HUES48 (cell line): ENCODE measurements around the gene SLC9A1.

Experiments
- H3K27ac ChIP-seq: one replicate; pipeline ENCODE4 v1.7.0; 2013; ENCODE audit warnings: low read depth, low read length, inconsistent platforms
- H3K27me3 ChIP-seq: 2 replicates; pipeline ENCODE4 v1.6.1; 2013; ENCODE audit warnings: mild to moderate bottlenecking, low read length; ENCODE audit not compliant: control insufficient read depth, insufficient read depth
- H3K36me3 ChIP-seq: 2 replicates; pipeline ENCODE4 v1.6.1; 2013; ENCODE audit warnings: low read length; ENCODE audit not compliant: control insufficient read depth, insufficient read depth
- H3K4me1 ChIP-seq: 2 replicates; pipeline ENCODE4 v1.6.1; 2013; ENCODE audit warnings: mild to moderate bottlenecking, low read length; ENCODE audit not compliant: control insufficient read depth, insufficient read depth
- H3K4me3 ChIP-seq: 2 replicates; pipeline ENCODE4 v1.5.1; 2013; ENCODE audit warnings: mild to moderate bottlenecking, low read depth, low read length
- H3K9ac ChIP-seq: 2 replicates; pipeline ENCODE4 v1.6.1; 2013; ENCODE audit warnings: mild to moderate bottlenecking, low read depth, low read length, moderate library complexity
- H3K9me3 ChIP-seq: 2 replicates; pipeline ENCODE4 v1.6.1; 2013; ENCODE audit warnings: low read length; ENCODE audit not compliant: control insufficient read depth, insufficient read depth

The SLC9A1 gene

GRCh38 chr1:27117733-27118439 is 37.0 kb downstream of the SLC9A1 start:
- Histone ChIP-seq H3K4me3 (no peak overlapping the region), H3K36me3 (0 out of 2 replicates have a peak, but pooled peaks cover 2% of the 10 kb centered on the region), H3K27ac (no peak overlapping the region), H3K9me3 (no peaks in the 10 kb centered on the region), H3K27me3 (no peaks in the 10 kb centered on the region), H3K4me1 (0 out of 2 replicates have a peak, but pooled peaks cover 7% of the 10 kb centered on the region), H3K9ac (no peak overlapping the region)

GRCh38 chr1:27116697-27117096 is 38.2 kb downstream of the SLC9A1 start:
- no peaks in the 10 kb centered on the region for H3K9me3 ChIP-seq
- no peak overlapping the region for H3K4me3 ChIP-seq
- no peak overlapping the region for H3K9ac ChIP-seq
- no peaks in the 10 kb centered on the region for H3K27me3 ChIP-seq
- 0 out of 2 replicates have a peak, but pooled peaks cover 2% of the 10 kb centered on the region for H3K36me3 ChIP-seq
- 0 out of 2 replicates have a peak, but pooled peaks cover 7% of the 10 kb centered on the region for H3K4me1 ChIP-seq
- no peak overlapping the region for H3K27ac ChIP-seq

GRCh38 chr1:27116232-27116631 is 38.7 kb downstream of the SLC9A1 start:
- Histone ChIP-seq H3K9me3 (no peaks in the 10 kb centered on the region), H3K27ac (no peak overlapping the region), H3K4me3 (no peak overlapping the region), H3K4me1 (0 out of 2 replicates have a peak, but pooled peaks cover 7% of the 10 kb centered on the region), H3K27me3 (no peaks in the 10 kb centered on the region), H3K9ac (no peak overlapping the region), H3K36me3 (0 out of 2 replicates have a peak, but pooled peaks cover 2% of the 10 kb centered on the region)

GRCh38 chr1:27114546-27114945 is 40.4 kb downstream of the SLC9A1 start:
- H3K9ac ChIP-seq: no peak overlapping the region
- no peak overlapping the region for H3K27ac ChIP-seq
- 0 out of 2 replicates have a peak, but pooled peaks cover 6% of the 10 kb centered on the region for H3K4me1 ChIP-seq
- no peaks in the 10 kb centered on the region for H3K27me3 ChIP-seq
- no peaks in the 10 kb centered on the region for H3K9me3 ChIP-seq
- no peak overlapping the region for H3K4me3 ChIP-seq
- H3K36me3 ChIP-seq: 0 out of 2 replicates have a peak, but pooled peaks cover 2% of the 10 kb centered on the region

GRCh38 chr1:27113861-27114260 is 41.1 kb downstream of the SLC9A1 start:
- Histone ChIP-seq H3K4me1 (0 out of 2 replicates have a peak, but pooled peaks cover 5% of the 10 kb centered on the region), H3K9me3 (no peaks in the 10 kb centered on the region), H3K27ac (no peak overlapping the region), H3K9ac (no peak overlapping the region), H3K27me3 (no peaks in the 10 kb centered on the region), H3K4me3 (no peak overlapping the region), H3K36me3 (0 out of 2 replicates have a peak, but pooled peaks cover 2% of the 10 kb centered on the region)

- no peaks in the 10 kb centered on the region for H3K9me3 ChIP-seq
- no peak overlapping the region for H3K27ac ChIP-seq
- H3K9ac ChIP-seq: no peak overlapping the region
- H3K4me1 ChIP-seq: no peaks in the 10 kb centered on the region
- no peak overlapping the region for H3K4me3 ChIP-seq
- 0 out of 2 replicates have a peak, but pooled peaks cover 2% of the 10 kb centered on the region for H3K36me3 ChIP-seq
- H3K27me3 ChIP-seq: no peaks in the 10 kb centered on the region
Measured at GRCh38 chr1:27111626-27112573, 43.0 kb downstream of the SLC9A1 start.

GRCh38 chr1:27109103-27109822 is 45.7 kb downstream of the SLC9A1 start:
- Histone ChIP-seq H3K27ac (no peak overlapping the region), H3K36me3 (peaks cover 2% of the 10 kb centered on the region; the same call in 1 of the 2 replicates), H3K9me3 (no peaks in the 10 kb centered on the region), H3K27me3 (no peaks in the 10 kb centered on the region), H3K9ac (no peak overlapping the region), H3K4me3 (no peak overlapping the region), H3K4me1 (no peaks in the 10 kb centered on the region)

- Histone ChIP-seq H3K27me3 (no peaks in the 10 kb centered on the region), H3K4me1 (no peaks in the 10 kb centered on the region), H3K36me3 (peaks cover 2% of the 10 kb centered on the region; the same call in 1 of the 2 replicates), H3K4me3 (no peak overlapping the region), H3K9ac (no peak overlapping the region), H3K27ac (no peak overlapping the region), H3K9me3 (no peaks in the 10 kb centered on the region)
Measured at GRCh38 chr1:27108588-27108987, 46.3 kb downstream of the SLC9A1 start.

GRCh38 chr1:27106561-27107323 is 48.2 kb downstream of the SLC9A1 start:
- H3K27ac ChIP-seq: no peak overlapping the region

GRCh38 chr1:27105018-27105417 is 49.9 kb downstream of the SLC9A1 start:
- Histone ChIP-seq H3K4me1 (no peaks in the 10 kb centered on the region), H3K9me3 (no peaks in the 10 kb centered on the region), H3K4me3 (no peak overlapping the region), H3K36me3 (no peaks in the 10 kb centered on the region; the same call in 1 of the 2 replicates), H3K27ac (no peak overlapping the region), H3K27me3 (no peaks in the 10 kb centered on the region), H3K9ac (no peak overlapping the region)

More at GRCh38 chr1:27106561-27107323, 48.2 kb downstream of the SLC9A1 start:
- no peaks in the 10 kb centered on the region for H3K4me1 ChIP-seq
- H3K4me3 ChIP-seq: no peak overlapping the region
- H3K9ac ChIP-seq: no peak overlapping the region
- no peaks in the 10 kb centered on the region for H3K27me3 ChIP-seq
- H3K9me3 ChIP-seq: no peaks in the 10 kb centered on the region
- H3K36me3 ChIP-seq: no peaks in the 10 kb centered on the region; the same call in 1 of the 2 replicates
